ENCODE measurements around the gene GRAP2. TPM values are rescaled to one million over a fixed set of nuclear protein-coding genes. Genes with fewer than 3 reads are reported as not detected.

The GRAP2 gene
- total RNA-seq, 1 experiment from 2014 or later = 0.54 TPM

DNA sequence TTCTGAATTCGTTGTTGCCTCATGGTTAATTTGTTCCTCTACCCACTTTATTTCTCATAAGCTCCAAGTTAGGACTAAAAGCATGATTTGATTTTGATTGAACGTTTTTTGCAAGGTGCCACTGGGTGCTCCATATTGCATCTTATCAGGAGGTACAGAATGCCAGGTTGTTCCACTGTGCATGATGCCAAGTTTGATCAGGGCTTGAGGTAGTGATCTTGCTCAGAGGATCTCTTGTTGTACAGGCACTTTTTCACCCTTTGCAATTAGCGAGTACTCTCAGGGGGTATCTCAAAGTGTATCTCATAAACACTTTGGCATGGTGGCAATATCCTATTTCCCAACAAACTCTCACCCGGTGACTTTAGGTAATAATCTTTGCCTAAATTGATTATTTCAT lies 4.0 kb downstream of the GRAP2 start:
- TF ChIP-seq POLR2AphosphoS5 (IDR thresholded peaks at IDR 0.05; ENCODE audit: low read depth, low read length) (no peak), TCF7L2 (IDR thresholded peaks at IDR 0.05; ENCODE audit: low read depth, low read length) (no peak), SIN3A (IDR thresholded peaks at IDR 0.05; ENCODE audit: borderline replicate concordance, insufficient read depth, low read depth, low read length) (no peak)
- TF ChIP-seq, protein P1, sequence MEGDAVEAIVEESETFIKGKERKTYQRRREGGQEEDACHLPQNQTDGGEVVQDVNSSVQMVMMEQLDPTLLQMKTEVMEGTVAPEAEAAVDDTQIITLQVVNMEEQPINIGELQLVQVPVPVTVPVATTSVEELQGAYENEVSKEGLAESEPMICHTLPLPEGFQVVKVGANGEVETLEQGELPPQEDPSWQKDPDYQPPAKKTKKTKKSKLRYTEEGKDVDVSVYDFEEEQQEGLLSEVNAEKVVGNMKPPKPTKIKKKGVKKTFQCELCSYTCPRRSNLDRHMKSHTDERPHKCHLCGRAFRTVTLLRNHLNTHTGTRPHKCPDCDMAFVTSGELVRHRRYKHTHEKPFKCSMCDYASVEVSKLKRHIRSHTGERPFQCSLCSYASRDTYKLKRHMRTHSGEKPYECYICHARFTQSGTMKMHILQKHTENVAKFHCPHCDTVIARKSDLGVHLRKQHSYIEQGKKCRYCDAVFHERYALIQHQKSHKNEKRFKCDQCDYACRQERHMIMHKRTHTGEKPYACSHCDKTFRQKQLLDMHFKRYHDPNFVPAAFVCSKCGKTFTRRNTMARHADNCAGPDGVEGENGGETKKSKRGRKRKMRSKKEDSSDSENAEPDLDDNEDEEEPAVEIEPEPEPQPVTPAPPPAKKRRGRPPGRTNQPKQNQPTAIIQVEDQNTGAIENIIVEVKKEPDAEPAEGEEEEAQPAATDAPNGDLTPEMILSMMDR (IDR thresholded peaks at IDR 0.05) = no peak
- TF ChIP-seq, protein P2, sequence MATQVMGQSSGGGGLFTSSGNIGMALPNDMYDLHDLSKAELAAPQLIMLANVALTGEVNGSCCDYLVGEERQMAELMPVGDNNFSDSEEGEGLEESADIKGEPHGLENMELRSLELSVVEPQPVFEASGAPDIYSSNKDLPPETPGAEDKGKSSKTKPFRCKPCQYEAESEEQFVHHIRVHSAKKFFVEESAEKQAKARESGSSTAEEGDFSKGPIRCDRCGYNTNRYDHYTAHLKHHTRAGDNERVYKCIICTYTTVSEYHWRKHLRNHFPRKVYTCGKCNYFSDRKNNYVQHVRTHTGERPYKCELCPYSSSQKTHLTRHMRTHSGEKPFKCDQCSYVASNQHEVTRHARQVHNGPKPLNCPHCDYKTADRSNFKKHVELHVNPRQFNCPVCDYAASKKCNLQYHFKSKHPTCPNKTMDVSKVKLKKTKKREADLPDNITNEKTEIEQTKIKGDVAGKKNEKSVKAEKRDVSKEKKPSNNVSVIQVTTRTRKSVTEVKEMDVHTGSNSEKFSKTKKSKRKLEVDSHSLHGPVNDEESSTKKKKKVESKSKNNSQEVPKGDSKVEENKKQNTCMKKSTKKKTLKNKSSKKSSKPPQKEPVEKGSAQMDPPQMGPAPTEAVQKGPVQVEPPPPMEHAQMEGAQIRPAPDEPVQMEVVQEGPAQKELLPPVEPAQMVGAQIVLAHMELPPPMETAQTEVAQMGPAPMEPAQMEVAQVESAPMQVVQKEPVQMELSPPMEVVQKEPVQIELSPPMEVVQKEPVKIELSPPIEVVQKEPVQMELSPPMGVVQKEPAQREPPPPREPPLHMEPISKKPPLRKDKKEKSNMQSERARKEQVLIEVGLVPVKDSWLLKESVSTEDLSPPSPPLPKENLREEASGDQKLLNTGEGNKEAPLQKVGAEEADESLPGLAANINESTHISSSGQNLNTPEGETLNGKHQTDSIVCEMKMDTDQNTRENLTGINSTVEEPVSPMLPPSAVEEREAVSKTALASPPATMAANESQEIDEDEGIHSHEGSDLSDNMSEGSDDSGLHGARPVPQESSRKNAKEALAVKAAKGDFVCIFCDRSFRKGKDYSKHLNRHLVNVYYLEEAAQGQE (IDR thresholded peaks at IDR 0.05; ENCODE audit: insufficient read depth in 1 of 2, low read depth in 2 of 2, low read length in 1 of 2) = no peak
- no peak overlapping the region for H3K27ac ChIP-seq (ENCODE audit: low read length)
- H3K27me3 ChIP-seq (ENCODE audit: control insufficient read depth, insufficient read depth, low read length) = peaks cover 12% of the 10 kb centered on the region
- no peaks in the 10 kb centered on the region for H3K4me1 ChIP-seq (ENCODE audit: control insufficient read depth, insufficient read depth, low read length)
- in situ Hi-C loops (cut with HindIII; ENCODE audit: low pct_unique_long_range_greater_than_20kb, low sequenced_read_pairs) = no loop called here
- no peak overlapping the region for H3K4me3 ChIP-seq (ENCODE audit: low read depth in 2 of 2, low read length in 2 of 2)
- no peaks in the 10 kb centered on the region for H3K36me3 ChIP-seq (ENCODE audit: control insufficient read depth, insufficient read depth, low read length)
- ChIA-PET POLR2A (no interaction called here), CTCF (no interaction called here)
- DNase-seq (ENCODE audit: low read depth, low spot score) = no peak
- ATAC-seq = no peak
- BruUV-seq (replicated peaks) = no TSS peak
- intact Hi-C loops (cut with micrococcal nuclease; ENCODE audit: unreplicated experiment) = no loop called here
- H3K9me3 ChIP-seq (ENCODE audit: control insufficient read depth, insufficient read depth, low read depth, low read length) = no peaks in the 10 kb centered on the region

DNA sequence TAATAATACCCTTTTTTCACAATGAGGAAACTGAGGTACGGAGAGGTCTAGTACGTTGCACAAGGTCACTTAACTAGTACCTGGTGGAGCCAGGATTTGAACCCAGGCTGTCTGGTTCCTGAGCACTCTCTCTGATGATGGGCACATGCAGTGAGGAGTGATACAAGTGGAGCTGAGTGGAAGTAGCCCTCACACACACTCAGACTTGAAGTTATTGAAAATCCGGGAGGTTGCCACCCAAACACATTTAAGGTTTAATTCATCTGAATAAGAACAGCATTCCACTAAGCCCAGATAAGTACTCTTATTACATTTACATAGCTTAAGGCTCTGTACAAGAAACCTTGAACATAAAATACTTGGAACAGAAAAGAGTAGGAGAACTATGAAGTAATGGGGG lies 4.8 kb downstream of the GRAP2 start:
- TF ChIP-seq POLR2AphosphoS5 (IDR thresholded peaks at IDR 0.05; ENCODE audit: low read depth, low read length) = no peak
- TF ChIP-seq SIN3A (IDR thresholded peaks at IDR 0.05; ENCODE audit: borderline replicate concordance, insufficient read depth, low read depth, low read length) = no peak
- TF ChIP-seq, protein P1 (IDR thresholded peaks at IDR 0.05) = no peak
- TF ChIP-seq, protein P2 (IDR thresholded peaks at IDR 0.05; ENCODE audit: insufficient read depth in 1 of 2, low read depth in 2 of 2, low read length in 1 of 2) = no peak
- no peak for TF ChIP-seq TCF7L2 (IDR thresholded peaks at IDR 0.05; ENCODE audit: low read depth, low read length)
- POLR2A ChIA-PET = interaction anchor here (0.6 kb wide), 1 partner anchor 158 kb away, joined by 3 read pairs; no protein-coding TSS in a partner anchor
- no peaks in the 10 kb centered on the region for H3K9me3 ChIP-seq (ENCODE audit: control insufficient read depth, insufficient read depth, low read depth, low read length)
- no peak overlapping the region for H3K27ac ChIP-seq (ENCODE audit: low read length)
- ATAC-seq (no peak), DNase-seq (ENCODE audit: low read depth, low spot score) (no peak)
- CTCF ChIA-PET = no interaction called here
- in situ Hi-C loops (cut with HindIII; ENCODE audit: low pct_unique_long_range_greater_than_20kb, low sequenced_read_pairs) = no loop called here
- no peaks in the 10 kb centered on the region for H3K4me1 ChIP-seq (ENCODE audit: control insufficient read depth, insufficient read depth, low read length)
- H3K36me3 ChIP-seq (ENCODE audit: control insufficient read depth, insufficient read depth, low read length) = no peaks in the 10 kb centered on the region
- H3K4me3 ChIP-seq (ENCODE audit: low read depth in 2 of 2, low read length in 2 of 2) = no peak overlapping the region
- BruUV-seq (replicated peaks) = no TSS peak
- intact Hi-C loops (cut with micrococcal nuclease; ENCODE audit: unreplicated experiment) = no loop called here
- peaks cover 12% of the 10 kb centered on the region for H3K27me3 ChIP-seq (ENCODE audit: control insufficient read depth, insufficient read depth, low read length)

Measured in Panc1 (cell line).